HG02610 (cell line): Measurements from ENCODE around the gene INSYN2A.

ENCODE experiments used
- ATAC-seq: cut with Tn5 transposase; IDR thresholded peaks from one replicate; pipeline ENCODE4 v1.9.1; 2021; ENCODE audit warnings: mild to moderate bottlenecking, moderate library complexity; ENCODE audit not compliant: unreplicated experiment

Gene INSYN2A

GRCh38 chr10:127195571-127196281 is 665 bp downstream of the INSYN2A start:
- ATAC-seq = no peak

- ATAC-seq = no peak
Observed at GRCh38 chr10:127195041-127195506, 1.3 kb downstream of the INSYN2A start.

GRCh38 chr10:127194599-127194998 is 1.8 kb downstream of the INSYN2A start:
- ATAC-seq = no peak

- ATAC-seq = no peak
Observed at GRCh38 chr10:127194111-127194510, 2.3 kb downstream of the INSYN2A start.

- no peak for ATAC-seq
Observed at GRCh38 chr10:127193125-127193524, 3.3 kb downstream of the INSYN2A start.

- no peak for ATAC-seq
Observed at GRCh38 chr10:127190427-127190826, 6.0 kb downstream of the INSYN2A start.

GRCh38 chr10:127189226-127189625 is 7.2 kb downstream of the INSYN2A start:
- no peak for ATAC-seq

GRCh38 chr10:127186813-127187212 is 9.6 kb downstream of the INSYN2A start:
- ATAC-seq = no peak

GRCh38 chr10:127184582-127184981 is 11.8 kb downstream of the INSYN2A start:
- no peak for ATAC-seq

GRCh38 chr10:127182161-127182560 is 14.2 kb downstream of the INSYN2A start:
- ATAC-seq = no peak

- no peak for ATAC-seq
Observed at GRCh38 chr10:127179612-127180250, 16.7 kb downstream of the INSYN2A start.

- no peak for ATAC-seq
Observed at GRCh38 chr10:127176649-127177048, 19.7 kb downstream of the INSYN2A start.

GRCh38 chr10:127175357-127176110 is 20.9 kb downstream of the INSYN2A start:
- no peak for ATAC-seq

- no peak for ATAC-seq
Observed at GRCh38 chr10:127174866-127175265, 21.5 kb downstream of the INSYN2A start.

GRCh38 chr10:127168261-127168660 is 28.1 kb downstream of the INSYN2A start:
- ATAC-seq = no peak

- no peak for ATAC-seq
Observed at GRCh38 chr10:127162841-127163240, 33.5 kb downstream of the INSYN2A start.

GRCh38 chr10:127161482-127161881 is 34.9 kb downstream of the INSYN2A start:
- no peak for ATAC-seq

GRCh38 chr10:127159648-127160245 is 36.6 kb downstream of the INSYN2A start:
- no peak for ATAC-seq

- ATAC-seq = no peak
Observed at GRCh38 chr10:127158662-127159061, 37.7 kb downstream of the INSYN2A start.

GRCh38 chr10:127157506-127158200 is 38.7 kb downstream of the INSYN2A start:
- ATAC-seq = no peak

- no peak for ATAC-seq
Observed at GRCh38 chr10:127157089-127157488, 39.3 kb downstream of the INSYN2A start.
